ENCODE data around the gene GPC6.

DNA sequence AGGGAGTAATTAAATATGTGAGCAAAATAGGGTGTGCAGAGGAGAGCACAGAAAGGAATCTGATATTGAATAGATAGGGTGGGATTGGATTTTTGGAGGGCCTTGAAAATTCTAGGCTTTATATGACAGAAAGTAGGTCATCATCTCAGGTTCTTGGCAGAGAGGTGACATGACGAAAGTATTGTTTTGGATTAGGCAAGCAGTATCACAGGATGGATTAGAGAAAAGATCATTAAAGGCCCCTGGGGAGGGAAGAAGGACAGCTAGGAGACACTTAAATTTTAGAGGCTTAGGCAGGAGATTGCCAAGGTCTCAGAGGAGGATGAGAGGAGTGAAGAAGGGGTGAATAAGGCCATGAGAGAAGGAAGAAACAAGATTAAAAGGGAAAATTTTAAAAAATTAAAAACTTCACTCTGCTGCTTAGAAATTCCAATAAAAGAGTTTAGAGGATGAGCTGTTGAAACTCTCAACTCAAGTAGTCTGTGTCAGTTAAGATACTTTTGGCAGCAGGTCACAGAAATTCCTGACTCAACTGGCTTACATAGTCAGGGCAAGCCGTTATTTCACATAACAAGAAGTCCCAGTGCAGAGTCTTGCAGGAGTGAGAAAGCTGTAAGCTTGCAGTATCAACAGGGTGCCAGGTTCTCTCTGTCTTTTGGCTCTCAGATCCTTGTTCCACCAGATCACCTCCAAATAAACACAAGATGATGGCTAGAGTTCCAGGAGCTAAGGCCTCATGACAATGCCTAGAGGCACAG lies 8.8 kb downstream of the GPC6 start:
- no peak for TF ChIP-seq EZH2 (IDR thresholded peaks at IDR 0.05; ENCODE audit: borderline replicate concordance, insufficient read depth, low read depth, low read length, poor library complexity, severe bottlenecking)
- TF ChIP-seq CTCF (IDR thresholded peaks at IDR 0.05) = no peak

All from B cell (primary cell).